ENCODE measurements around the gene ACBD3.
"Not testable (repeated sequence)": the region's sequence is repeated elsewhere in the genome, so short reads cannot be mapped to it uniquely, and the experiment has no call there.

The ACBD3 gene

GRCh38 chr1:226202666-226203065 is 16.1 kb upstream of the ACBD3 start:
- H3K4me1 ChIP-seq (ENCODE audit: control insufficient read depth, insufficient read depth, low read length); H3K4me3 ChIP-seq (ENCODE audit: insufficient read depth, low read depth, low read length); H3K27me3 ChIP-seq (ENCODE audit: control insufficient read depth, insufficient read depth, low read length, poor library complexity, severe bottlenecking); H3K9me3 ChIP-seq (ENCODE audit: control insufficient read depth, low read length); H3K27ac ChIP-seq (ENCODE audit: insufficient read depth, low read depth, low read length, poor library complexity, severe bottlenecking); H3K36me3 ChIP-seq (ENCODE audit: control insufficient read depth, insufficient read depth, low read length): not testable (repeated sequence)
- WGBS, 2 experiments: 88 to 94% methylated on average over 6 of the region's 6 CpGs

- H3K36me3 ChIP-seq (ENCODE audit: control insufficient read depth, insufficient read depth, low read length): no peaks in the 10 kb centered on the region
- no peak overlapping the region for H3K27ac ChIP-seq (ENCODE audit: insufficient read depth, low read depth, low read length, poor library complexity, severe bottlenecking)
- no peaks in the 10 kb centered on the region for H3K9me3 ChIP-seq (ENCODE audit: control insufficient read depth, low read length)
- H3K27me3 ChIP-seq (ENCODE audit: control insufficient read depth, insufficient read depth, low read length, poor library complexity, severe bottlenecking): no peaks in the 10 kb centered on the region
- H3K4me1 ChIP-seq (ENCODE audit: control insufficient read depth, insufficient read depth, low read length): no peaks in the 10 kb centered on the region
- no peak overlapping the region for H3K4me3 ChIP-seq (ENCODE audit: insufficient read depth, low read depth, low read length)
- WGBS, 2 experiments: 93 to 94% methylated on average over 3 of the region's 3 CpGs
Measured at GRCh38 chr1:226202246-226202645, 15.7 kb upstream of the ACBD3 start.

DNA sequence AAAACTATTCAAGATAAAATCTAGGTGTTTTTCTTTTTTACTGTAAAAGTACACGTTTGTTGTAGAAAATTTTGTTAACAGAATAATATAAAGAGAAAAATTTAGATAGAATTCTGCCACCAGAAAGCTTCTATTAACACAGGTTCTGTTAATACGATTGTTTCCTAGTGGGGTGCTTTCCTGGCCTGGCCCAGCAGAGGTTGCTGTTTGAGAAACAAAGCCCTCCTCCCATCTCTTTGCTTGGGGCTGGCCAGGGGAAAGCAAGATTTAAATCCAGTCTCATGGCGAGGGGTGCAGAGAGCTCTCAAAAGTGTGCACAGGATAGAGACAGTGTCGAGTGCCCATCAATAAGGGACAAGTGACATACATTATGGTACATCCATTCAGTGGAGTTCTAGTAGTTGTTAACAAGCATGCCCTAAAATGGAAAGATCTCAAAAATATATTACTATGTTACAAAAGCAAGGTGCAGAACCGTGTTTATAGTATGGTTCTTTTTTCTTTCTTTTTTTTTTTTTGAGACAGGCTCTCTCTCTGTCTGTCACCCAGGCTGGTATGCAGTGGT is 14.6 kb upstream of the ACBD3 start:
- no peaks in the 10 kb centered on the region for H3K9me3 ChIP-seq (ENCODE audit: control insufficient read depth, low read length)
- H3K27me3 ChIP-seq (ENCODE audit: control insufficient read depth, insufficient read depth, low read length, poor library complexity, severe bottlenecking): no peaks in the 10 kb centered on the region
- H3K27ac ChIP-seq (ENCODE audit: insufficient read depth, low read depth, low read length, poor library complexity, severe bottlenecking): no peak overlapping the region
- WGBS, 2 experiments: 66 to 67% methylated on average over 4 of the region's 5 CpGs
- no peaks in the 10 kb centered on the region for H3K4me1 ChIP-seq (ENCODE audit: control insufficient read depth, insufficient read depth, low read length)
- H3K4me3 ChIP-seq (ENCODE audit: insufficient read depth, low read depth, low read length): no peak overlapping the region
- H3K36me3 ChIP-seq (ENCODE audit: control insufficient read depth, insufficient read depth, low read length): no peaks in the 10 kb centered on the region

DNA sequence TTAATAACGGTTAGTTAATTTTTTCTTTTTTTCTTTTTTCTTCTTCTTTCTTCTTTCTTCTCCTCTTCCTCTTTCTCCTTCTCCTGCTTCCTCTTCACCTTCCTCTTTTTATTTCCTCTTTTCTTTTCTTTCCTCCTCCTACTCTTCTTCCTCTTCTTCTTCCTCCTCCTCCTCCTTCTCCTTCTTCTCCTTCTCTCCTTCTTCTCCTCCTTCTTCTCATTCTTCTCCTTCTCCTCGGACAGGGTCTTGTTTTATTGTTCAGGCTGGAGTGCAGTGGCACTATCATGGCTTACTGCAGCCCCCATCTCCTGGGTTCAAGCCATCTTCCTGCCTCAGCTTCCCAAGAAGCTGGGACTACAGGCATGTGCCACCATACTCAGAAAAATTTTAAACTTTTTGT is 13.4 kb upstream of the ACBD3 start:
- no peaks in the 10 kb centered on the region for H3K4me1 ChIP-seq (ENCODE audit: control insufficient read depth, insufficient read depth, low read length)
- 90% methylated on average over 2 of the region's 2 CpGs for WGBS, 2 experiments
- no peak overlapping the region for H3K27ac ChIP-seq (ENCODE audit: insufficient read depth, low read depth, low read length, poor library complexity, severe bottlenecking)
- H3K4me3 ChIP-seq (ENCODE audit: insufficient read depth, low read depth, low read length): no peak overlapping the region
- no peaks in the 10 kb centered on the region for H3K27me3 ChIP-seq (ENCODE audit: control insufficient read depth, insufficient read depth, low read length, poor library complexity, severe bottlenecking)
- H3K9me3 ChIP-seq (ENCODE audit: control insufficient read depth, low read length): no peaks in the 10 kb centered on the region
- H3K36me3 ChIP-seq (ENCODE audit: control insufficient read depth, insufficient read depth, low read length): no peaks in the 10 kb centered on the region

- H3K27me3 ChIP-seq (ENCODE audit: control insufficient read depth, insufficient read depth, low read length, poor library complexity, severe bottlenecking): no peaks in the 10 kb centered on the region
- no peaks in the 10 kb centered on the region for H3K4me1 ChIP-seq (ENCODE audit: control insufficient read depth, insufficient read depth, low read length)
- H3K4me3 ChIP-seq (ENCODE audit: insufficient read depth, low read depth, low read length): no peak overlapping the region
- no peaks in the 10 kb centered on the region for H3K9me3 ChIP-seq (ENCODE audit: control insufficient read depth, low read length)
- 82 to 92% methylated on average over 1 of the region's 1 CpG for WGBS, 2 experiments
- no peaks in the 10 kb centered on the region for H3K36me3 ChIP-seq (ENCODE audit: control insufficient read depth, insufficient read depth, low read length)
- H3K27ac ChIP-seq (ENCODE audit: insufficient read depth, low read depth, low read length, poor library complexity, severe bottlenecking): no peak overlapping the region
Measured at GRCh38 chr1:226195144-226195543, 8.6 kb upstream of the ACBD3 start.

DNA sequence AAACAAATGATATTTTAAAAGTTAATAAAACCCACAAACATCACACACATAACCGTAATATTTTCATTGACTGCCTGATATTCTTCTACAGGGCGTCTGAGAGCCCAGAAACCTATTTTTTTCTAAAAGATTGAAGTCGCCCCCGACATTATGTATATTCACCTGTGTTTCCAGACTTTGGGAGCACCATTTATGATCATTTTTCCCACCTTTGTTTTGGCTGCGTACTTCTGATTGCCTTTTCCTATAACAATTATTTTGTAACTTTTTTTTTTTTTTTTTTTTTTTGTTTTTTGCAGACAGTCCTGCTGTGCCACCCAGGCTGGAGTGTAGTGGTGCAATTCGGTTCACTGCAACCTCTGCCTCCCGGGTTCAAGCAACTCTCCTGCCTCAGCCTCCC is 839 bp upstream of the ACBD3 start:
- no peaks in the 10 kb centered on the region for H3K36me3 ChIP-seq (ENCODE audit: control insufficient read depth, insufficient read depth, low read length)
- H3K27me3 ChIP-seq (ENCODE audit: control insufficient read depth, insufficient read depth, low read length, poor library complexity, severe bottlenecking): no peaks in the 10 kb centered on the region
- peaks cover 2% of the 10 kb centered on the region for H3K4me1 ChIP-seq (ENCODE audit: control insufficient read depth, insufficient read depth, low read length)
- no peak overlapping the region for H3K27ac ChIP-seq (ENCODE audit: insufficient read depth, low read depth, low read length, poor library complexity, severe bottlenecking)
- peak overlapping the region; percentile 84 for H3K4me3 ChIP-seq (ENCODE audit: insufficient read depth, low read depth, low read length)
- WGBS, 2 experiments: 88 to 91% methylated on average over 7 of the region's 7 CpGs
- no peaks in the 10 kb centered on the region for H3K9me3 ChIP-seq (ENCODE audit: control insufficient read depth, low read length)

GRCh38 chr1:226187019-226187322 is 430 bp upstream of the ACBD3 start:
- Histone ChIP-seq H3K27ac (ENCODE audit: insufficient read depth, low read depth, low read length, poor library complexity, severe bottlenecking) (no peak overlapping the region), H3K9me3 (ENCODE audit: control insufficient read depth, low read length) (no peaks in the 10 kb centered on the region), H3K4me1 (ENCODE audit: control insufficient read depth, insufficient read depth, low read length) (peaks cover 6% of the 10 kb centered on the region), H3K4me3 (ENCODE audit: insufficient read depth, low read depth, low read length) (peak overlapping the region; percentile 84), H3K36me3 (ENCODE audit: control insufficient read depth, insufficient read depth, low read length) (no peaks in the 10 kb centered on the region), H3K27me3 (ENCODE audit: control insufficient read depth, insufficient read depth, low read length, poor library complexity, severe bottlenecking) (no peaks in the 10 kb centered on the region)
- WGBS, 2 experiments: 15 to 16% methylated on average over 10 of the region's 10 CpGs

GRCh38 chr1:226185141-226186036 is 1.2 kb downstream of the ACBD3 start:
- H3K36me3 ChIP-seq (ENCODE audit: control insufficient read depth, insufficient read depth, low read length): no peaks in the 10 kb centered on the region
- no peaks in the 10 kb centered on the region for H3K9me3 ChIP-seq (ENCODE audit: control insufficient read depth, low read length)
- peaks cover 6% of the 10 kb centered on the region for H3K4me1 ChIP-seq (ENCODE audit: control insufficient read depth, insufficient read depth, low read length)
- no peaks in the 10 kb centered on the region for H3K27me3 ChIP-seq (ENCODE audit: control insufficient read depth, insufficient read depth, low read length, poor library complexity, severe bottlenecking)
- 69 to 77% methylated on average over 12 to 14 of the region's 14 CpGs for WGBS, 2 experiments
- no peak overlapping the region for H3K27ac ChIP-seq (ENCODE audit: insufficient read depth, low read depth, low read length, poor library complexity, severe bottlenecking)
- H3K4me3 ChIP-seq (ENCODE audit: insufficient read depth, low read depth, low read length): peak overlapping the region; percentile 84

GRCh38 chr1:226181996-226182714 is 4.4 kb downstream of the ACBD3 start:
- WGBS, 2 experiments: 84 to 85% methylated on average over 14 of the region's 14 CpGs
- Histone ChIP-seq H3K4me1 (ENCODE audit: control insufficient read depth, insufficient read depth, low read length) (peaks cover 6% of the 10 kb centered on the region), H3K36me3 (ENCODE audit: control insufficient read depth, insufficient read depth, low read length) (no peaks in the 10 kb centered on the region)

DNA sequence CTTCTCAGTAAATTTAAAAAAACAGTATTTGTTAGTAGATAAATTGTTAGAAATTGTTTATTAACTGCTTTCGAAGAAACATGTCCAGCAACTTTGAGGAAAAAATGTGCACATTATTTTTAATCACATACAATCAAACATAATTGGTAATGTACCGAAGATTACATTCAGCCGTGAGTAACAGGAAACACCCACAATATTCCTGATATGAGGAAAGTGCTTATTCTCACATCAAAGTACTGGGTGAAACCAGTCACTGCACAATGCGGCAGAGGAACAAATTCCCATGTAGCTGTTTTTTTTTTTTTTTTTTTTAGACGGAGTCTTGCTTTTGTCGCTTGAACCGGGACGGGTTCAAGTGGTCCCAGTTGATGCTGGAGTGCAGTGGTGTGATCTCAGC is 9.7 kb downstream of the ACBD3 start:
- no peaks in the 10 kb centered on the region for H3K4me1 ChIP-seq (ENCODE audit: control insufficient read depth, insufficient read depth, low read length)
- no peak overlapping the region for H3K27ac ChIP-seq (ENCODE audit: insufficient read depth, low read depth, low read length, poor library complexity, severe bottlenecking)
- no peaks in the 10 kb centered on the region for H3K9me3 ChIP-seq (ENCODE audit: control insufficient read depth, low read length)
- 88 to 95% methylated on average over 7 to 8 of the region's 8 CpGs for WGBS, 2 experiments
- H3K4me3 ChIP-seq (ENCODE audit: insufficient read depth, low read depth, low read length): no peak overlapping the region
- H3K27me3 ChIP-seq (ENCODE audit: control insufficient read depth, insufficient read depth, low read length, poor library complexity, severe bottlenecking): no peaks in the 10 kb centered on the region
- H3K36me3 ChIP-seq (ENCODE audit: control insufficient read depth, insufficient read depth, low read length): no peaks in the 10 kb centered on the region

More at GRCh38 chr1:226181996-226182714, 4.4 kb downstream of the ACBD3 start:
- Histone ChIP-seq H3K27ac (ENCODE audit: insufficient read depth, low read depth, low read length, poor library complexity, severe bottlenecking) (no peak overlapping the region), H3K4me3 (ENCODE audit: insufficient read depth, low read depth, low read length) (no peak overlapping the region), H3K9me3 (ENCODE audit: control insufficient read depth, low read length) (no peaks in the 10 kb centered on the region), H3K27me3 (ENCODE audit: control insufficient read depth, insufficient read depth, low read length, poor library complexity, severe bottlenecking) (no peaks in the 10 kb centered on the region)

Measured in ectodermal cell (in vitro differentiated cells).